ENCODE results near the gene GART.

GRCh38 chr21:33550772-33551660, 9.1 kb upstream of the GART start:
- TF ChIP-seq CTCF (optimal IDR thresholded peaks at IDR 0.05 in 1 of 3, IDR thresholded peaks at IDR 0.05 in 1 of 3, conservative IDR thresholded peaks at IDR 0.05 in 1 of 3; ENCODE audit: extremely low read depth in 1 of 3, insufficient read depth in 2 of 3, low read length in 3 of 3) (no peak), EZH2 (IDR thresholded peaks at IDR 0.05; ENCODE audit: low read length) (no peak)
